ENCODE data around the gene TMED9.
A peak's percentile ranks its signal among the peaks of the same experiment; 100 is the strongest.
"Not testable (repeated sequence)": the region's sequence is repeated elsewhere in the genome, so short reads cannot be mapped to it uniquely, and the experiment has no call there.

Gene TMED9

DNA sequence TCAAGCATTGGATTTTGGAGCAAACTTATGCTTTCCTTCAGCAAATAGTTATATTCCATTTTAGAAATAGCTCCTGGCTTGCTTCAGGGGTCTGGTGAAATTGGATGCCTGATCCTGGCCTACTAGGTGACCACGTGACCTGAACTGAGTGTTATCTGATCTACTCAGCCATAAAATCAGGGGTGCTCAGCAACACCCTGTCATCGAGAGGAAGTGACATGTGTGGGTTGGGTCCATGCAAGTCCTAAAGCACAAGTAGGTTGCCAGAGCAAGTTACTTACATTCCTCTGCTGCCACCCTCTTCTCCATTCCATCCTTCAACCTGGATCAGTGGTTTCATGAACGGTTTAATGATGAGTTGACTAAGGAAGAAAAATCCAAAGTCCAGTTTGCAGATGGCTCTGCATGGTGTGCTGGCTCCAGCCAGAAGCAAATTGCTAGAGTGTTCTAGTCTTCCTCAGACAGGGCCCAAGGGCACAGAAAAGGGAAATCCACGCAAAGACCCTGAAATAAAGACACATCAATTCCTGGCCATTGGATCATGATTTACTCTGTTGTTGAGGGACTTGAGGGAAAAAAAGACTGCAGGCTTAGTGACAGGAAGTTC is 34.9 kb upstream of the TMED9 start:
- Histone ChIP-seq H2AFZ (peak overlapping the region; percentile 73), H3K27ac (peak overlapping the region; percentile 41), H3K79me2 (peaks cover 14% of the 10 kb centered on the region), H3K4me1 (peaks cover 16% of the 10 kb centered on the region), H3K9ac (no peak overlapping the region), H3K4me2 (ENCODE audit: low read length) (peak overlapping the region; percentile 25), H3K36me3 (ENCODE audit: control insufficient read depth, insufficient read depth, low read length) (no peaks in the 10 kb centered on the region), H3K4me3 (ENCODE audit: low read depth, low read length) (no peak overlapping the region), H3K27me3 (ENCODE audit: control insufficient read depth, insufficient read depth, low read length) (no peaks in the 10 kb centered on the region), H3K9me3 (ENCODE audit: control insufficient read depth, low read length) (no peaks in the 10 kb centered on the region)
- TF ChIP-seq, protein P1, sequence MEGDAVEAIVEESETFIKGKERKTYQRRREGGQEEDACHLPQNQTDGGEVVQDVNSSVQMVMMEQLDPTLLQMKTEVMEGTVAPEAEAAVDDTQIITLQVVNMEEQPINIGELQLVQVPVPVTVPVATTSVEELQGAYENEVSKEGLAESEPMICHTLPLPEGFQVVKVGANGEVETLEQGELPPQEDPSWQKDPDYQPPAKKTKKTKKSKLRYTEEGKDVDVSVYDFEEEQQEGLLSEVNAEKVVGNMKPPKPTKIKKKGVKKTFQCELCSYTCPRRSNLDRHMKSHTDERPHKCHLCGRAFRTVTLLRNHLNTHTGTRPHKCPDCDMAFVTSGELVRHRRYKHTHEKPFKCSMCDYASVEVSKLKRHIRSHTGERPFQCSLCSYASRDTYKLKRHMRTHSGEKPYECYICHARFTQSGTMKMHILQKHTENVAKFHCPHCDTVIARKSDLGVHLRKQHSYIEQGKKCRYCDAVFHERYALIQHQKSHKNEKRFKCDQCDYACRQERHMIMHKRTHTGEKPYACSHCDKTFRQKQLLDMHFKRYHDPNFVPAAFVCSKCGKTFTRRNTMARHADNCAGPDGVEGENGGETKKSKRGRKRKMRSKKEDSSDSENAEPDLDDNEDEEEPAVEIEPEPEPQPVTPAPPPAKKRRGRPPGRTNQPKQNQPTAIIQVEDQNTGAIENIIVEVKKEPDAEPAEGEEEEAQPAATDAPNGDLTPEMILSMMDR (IDR thresholded peaks at IDR 0.05) = no peak

DNA sequence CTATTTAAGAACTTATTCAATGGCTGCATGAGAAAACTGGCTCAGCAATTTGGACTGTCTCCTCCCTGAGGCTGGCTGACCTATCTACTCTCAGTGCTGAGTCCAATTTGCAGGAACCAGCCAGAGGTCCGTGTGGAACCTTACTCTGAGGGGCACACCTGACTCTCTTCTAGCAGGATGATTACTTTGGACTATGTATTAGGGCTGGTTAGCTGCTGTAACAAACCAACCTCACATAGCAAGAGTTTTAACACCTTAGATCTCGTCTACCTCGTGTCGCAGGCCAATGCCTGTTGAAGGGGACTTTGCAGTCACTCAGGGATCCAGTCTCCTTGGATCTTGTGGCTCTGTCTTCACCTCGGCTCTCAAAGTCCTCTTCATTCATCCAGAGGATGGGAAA is 34.2 kb upstream of the TMED9 start:
- H3K4me1 ChIP-seq = peaks cover 13% of the 10 kb centered on the region
- H3K36me3 ChIP-seq (ENCODE audit: control insufficient read depth, insufficient read depth, low read length) = no peaks in the 10 kb centered on the region
- no peaks in the 10 kb centered on the region for H3K27me3 ChIP-seq (ENCODE audit: control insufficient read depth, insufficient read depth, low read length)
- H3K9me3 ChIP-seq (ENCODE audit: control insufficient read depth, low read length) = no peaks in the 10 kb centered on the region
- no peak overlapping the region for H3K9ac ChIP-seq
- no peak overlapping the region for H3K4me3 ChIP-seq (ENCODE audit: low read depth, low read length)
- TF ChIP-seq, protein P1 (IDR thresholded peaks at IDR 0.05) = no peak
- H3K4me2 ChIP-seq (ENCODE audit: low read length) = no peak overlapping the region
- H3K27ac ChIP-seq = peak overlapping the region; percentile 41
- peak overlapping the region; percentile 73 for H2AFZ ChIP-seq
- peaks cover 8% of the 10 kb centered on the region for H3K79me2 ChIP-seq

DNA sequence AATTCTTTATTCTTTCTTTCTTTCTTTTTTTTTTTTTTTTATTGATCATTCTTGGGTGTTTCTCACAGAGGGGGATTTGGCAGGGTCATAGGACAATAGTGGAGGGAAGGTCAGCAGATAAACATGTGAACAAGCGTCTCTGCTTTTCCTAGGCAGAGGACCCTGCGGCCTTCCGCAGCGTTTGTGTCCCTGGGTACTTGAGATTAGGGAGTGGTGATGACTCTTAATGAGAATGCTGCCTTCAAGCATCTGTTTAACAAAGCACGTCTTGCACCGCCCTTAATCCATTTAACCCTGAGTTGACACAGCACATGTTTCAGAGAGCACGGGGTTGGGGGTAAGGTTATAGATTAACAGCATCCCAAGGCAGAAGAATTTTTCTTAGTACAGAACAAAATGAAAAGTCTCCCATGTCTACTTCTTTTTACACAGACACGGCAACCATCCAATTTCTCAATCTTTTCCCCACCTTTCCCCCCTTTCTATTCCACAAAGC is 32.5 kb upstream of the TMED9 start:
- H3K9me3 ChIP-seq (ENCODE audit: control insufficient read depth, low read length); H3K27ac ChIP-seq; H3K4me2 ChIP-seq (ENCODE audit: low read length); H3K79me2 ChIP-seq; H2AFZ ChIP-seq; H3K36me3 ChIP-seq (ENCODE audit: control insufficient read depth, insufficient read depth, low read length); H3K27me3 ChIP-seq (ENCODE audit: control insufficient read depth, insufficient read depth, low read length); H3K4me3 ChIP-seq (ENCODE audit: low read depth, low read length); H3K4me1 ChIP-seq; H3K9ac ChIP-seq: not testable (repeated sequence)

DNA sequence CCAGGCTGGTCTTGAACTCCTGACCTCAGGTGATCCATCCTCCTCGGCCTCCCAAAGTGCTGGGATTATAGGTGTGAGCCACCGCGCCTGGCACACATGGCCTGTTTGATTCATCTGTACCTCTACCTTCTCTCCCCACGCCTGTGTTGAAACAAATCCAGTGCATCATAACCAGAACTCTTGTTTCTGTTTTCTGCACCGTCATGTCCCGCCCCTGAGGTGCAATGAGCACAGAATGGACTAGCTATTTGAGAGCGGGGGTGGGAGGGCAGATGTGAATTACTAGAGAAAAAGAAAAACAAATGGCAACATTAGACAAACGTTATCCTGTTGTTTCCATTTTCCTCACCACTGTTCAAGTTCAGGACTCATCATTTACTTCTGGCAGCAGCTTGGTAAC is 27.0 kb upstream of the TMED9 start:
- Histone ChIP-seq H3K9ac (no peak overlapping the region), H3K4me1 (no peaks in the 10 kb centered on the region), H3K4me3 (ENCODE audit: low read depth, low read length) (no peak overlapping the region), H3K9me3 (ENCODE audit: control insufficient read depth, low read length) (no peaks in the 10 kb centered on the region), H2AFZ (no peak overlapping the region), H3K27ac (no peak overlapping the region), H3K27me3 (ENCODE audit: control insufficient read depth, insufficient read depth, low read length) (no peaks in the 10 kb centered on the region), H3K79me2 (no peaks in the 10 kb centered on the region), H3K4me2 (ENCODE audit: low read length) (no peak overlapping the region), H3K36me3 (ENCODE audit: control insufficient read depth, insufficient read depth, low read length) (no peaks in the 10 kb centered on the region)
- TF ChIP-seq, protein P1 (IDR thresholded peaks at IDR 0.05) = no peak

DNA sequence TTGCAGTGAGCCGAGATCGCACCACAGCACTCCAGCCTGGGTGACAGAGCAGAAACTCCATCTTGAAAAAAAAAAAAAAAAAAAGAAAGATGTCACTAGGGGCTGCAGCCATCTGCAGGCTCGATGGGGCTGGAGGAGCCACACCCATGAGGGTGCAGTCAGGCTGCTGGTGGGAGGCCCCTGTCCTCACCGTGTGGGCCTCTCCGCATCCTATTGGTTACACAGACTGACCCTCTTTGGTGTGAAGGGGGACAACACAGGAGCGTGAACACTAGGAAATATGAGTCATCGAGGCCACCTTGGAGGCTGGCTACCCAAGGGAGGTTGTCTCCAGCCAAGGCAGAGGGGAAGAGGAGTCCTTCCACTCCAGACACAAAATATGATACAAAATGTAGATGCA is 23.7 kb upstream of the TMED9 start:
- Histone ChIP-seq H3K27me3 (ENCODE audit: control insufficient read depth, insufficient read depth, low read length) (no peaks in the 10 kb centered on the region), H3K4me1 (no peaks in the 10 kb centered on the region), H3K4me2 (ENCODE audit: low read length) (no peak overlapping the region), H3K9ac (no peak overlapping the region), H3K9me3 (ENCODE audit: control insufficient read depth, low read length) (no peaks in the 10 kb centered on the region), H2AFZ (no peak overlapping the region), H3K36me3 (ENCODE audit: control insufficient read depth, insufficient read depth, low read length) (no peaks in the 10 kb centered on the region), H3K27ac (no peak overlapping the region), H3K4me3 (ENCODE audit: low read depth, low read length) (no peak overlapping the region), H3K79me2 (no peaks in the 10 kb centered on the region)
- TF ChIP-seq, protein P1 (IDR thresholded peaks at IDR 0.05) = no peak
